Parathyroid adenoma (tissue), 2 donors: ENCODE measurements around the gene KIAA1671.

Source experiments
- H2AFZ ChIP-seq: fragments of 300-600 bp; sonication (generic); one replicate; pipeline ENCODE4 v1.7.0; 2017; ENCODE audit warnings: antibody characterized with exemption, mild to moderate bottlenecking
- H3K27ac ChIP-seq: fragments of 300-600 bp; sonication (generic); one replicate; pipeline ENCODE4 v1.7.0; 2017
- H3K27me3 ChIP-seq: fragments of 300-600 bp; sonication (generic); one replicate; pipeline ENCODE4 v1.7.0; 2017; ENCODE audit warnings: low read length; ENCODE audit not compliant: control insufficient read depth, insufficient read depth
- H3K36me3 ChIP-seq: fragments of 300-600 bp; sonication (generic); one replicate; pipeline ENCODE4 v1.7.0; 2017; ENCODE audit warnings: low read length; ENCODE audit not compliant: control insufficient read depth, insufficient read depth
- H3K4me1 ChIP-seq: fragments of 300-600 bp; sonication (generic); one replicate; pipeline ENCODE4 v1.7.0; 2017; ENCODE audit warnings: control low read depth
- H3K4me2 ChIP-seq: fragments of 300-600 bp; sonication (generic); one replicate; pipeline ENCODE4 v1.7.0; 2017; ENCODE audit warnings: low read length
- H3K4me3 ChIP-seq: fragments of 300-600 bp; sonication (generic); one replicate; pipeline ENCODE4 v1.7.0; 2017; ENCODE audit warnings: low read depth, low read length
- H3K79me2 ChIP-seq: fragments of 300-600 bp; sonication (generic); one replicate; pipeline ENCODE4 v1.7.0; 2017; ENCODE audit warnings: control low read depth
- H3K9ac ChIP-seq: fragments of 300-600 bp; sonication (generic); one replicate; pipeline ENCODE4 v1.7.0; 2017; ENCODE audit warnings: mild to moderate bottlenecking
- H3K9me3 ChIP-seq: fragments of 300-600 bp; sonication (generic); one replicate; pipeline ENCODE4 v1.7.0; 2017; ENCODE audit warnings: low read length; ENCODE audit not compliant: control insufficient read depth
- CTCF ChIP-seq: fragments of 300-600 bp; sonication (generic); IDR thresholded peaks from one replicate; pipeline ENCODE4 v1.7.0; 2017; ENCODE audit warnings: antibody characterized with exemption, mild to moderate bottlenecking
- donor health status: primary hyperparathyroidism.

Gene KIAA1671

GRCh38 chr22:25059438-25059837, 106.9 kb downstream of the KIAA1671 start:
- H3K27ac ChIP-seq: no peak overlapping the region
- no peaks in the 10 kb centered on the region for H3K79me2 ChIP-seq
- H3K27me3 ChIP-seq: no peaks in the 10 kb centered on the region
- no peaks in the 10 kb centered on the region for H3K9me3 ChIP-seq
- H3K9ac ChIP-seq: no peak overlapping the region
- TF ChIP-seq CTCF: no peak
- no peaks in the 10 kb centered on the region for H3K36me3 ChIP-seq
- no peak overlapping the region for H3K4me2 ChIP-seq
- no peaks in the 10 kb centered on the region for H3K4me1 ChIP-seq
- no peak overlapping the region for H3K4me3 ChIP-seq
- H2AFZ ChIP-seq: no peak overlapping the region

- Histone ChIP-seq H3K79me2 (no peaks in the 10 kb centered on the region), H3K27me3 (no peaks in the 10 kb centered on the region), H3K36me3 (no peaks in the 10 kb centered on the region), H3K27ac (no peak overlapping the region), H2AFZ (no peak overlapping the region), H3K4me2 (no peak overlapping the region), H3K4me1 (no peaks in the 10 kb centered on the region), H3K9ac (no peak overlapping the region), H3K4me3 (no peak overlapping the region), H3K9me3 (no peaks in the 10 kb centered on the region)
- no peak for TF ChIP-seq CTCF
These were observed 108.1 kb downstream of the KIAA1671 start for GRCh38 chr22:25060522-25061071.

GRCh38 chr22:25061134-25061533, 108.6 kb downstream of the KIAA1671 start:
- H3K4me2 ChIP-seq: no peak overlapping the region
- H3K9me3 ChIP-seq: no peaks in the 10 kb centered on the region
- TF ChIP-seq CTCF: no peak
- no peak overlapping the region for H3K4me3 ChIP-seq
- no peak overlapping the region for H3K9ac ChIP-seq
- no peaks in the 10 kb centered on the region for H3K27me3 ChIP-seq
- no peaks in the 10 kb centered on the region for H3K4me1 ChIP-seq
- H2AFZ ChIP-seq: no peak overlapping the region
- no peak overlapping the region for H3K27ac ChIP-seq
- no peaks in the 10 kb centered on the region for H3K36me3 ChIP-seq
- H3K79me2 ChIP-seq: no peaks in the 10 kb centered on the region

- Histone ChIP-seq H3K9ac (no peak overlapping the region), H3K4me2 (no peak overlapping the region), H3K4me3 (no peak overlapping the region), H2AFZ (no peak overlapping the region), H3K4me1 (no peaks in the 10 kb centered on the region), H3K36me3 (no peaks in the 10 kb centered on the region), H3K79me2 (no peaks in the 10 kb centered on the region), H3K27me3 (no peaks in the 10 kb centered on the region), H3K27ac (no peak overlapping the region), H3K9me3 (no peaks in the 10 kb centered on the region)
- no peak for TF ChIP-seq CTCF
These were observed 109.3 kb downstream of the KIAA1671 start for GRCh38 chr22:25061605-25062376.
